Endothelial cell of umbilical vein (primary cell): ENCODE results near the gene JADE1. TPM values are rescaled to one million over a fixed set of nuclear protein-coding genes. Genes with fewer than 3 reads are reported as not detected.

Source experiments
- BruUV-seq: library from RNA; stranded (reverse); fragments of 400-500 nt; replicated peaks from 2 replicates; lab custom pipeline; 2021; lab: Mats Ljungman, UMichigan
- CTCF ChIA-PET: fragments of 300-600, 350-600 bp; sonication (Branson Sonifier 250); formaldehyde crosslinking; loops from one replicate; lab custom pipeline; 2021; ENCODE audit warnings: antibody characterized with exemption, inconsistent platforms; lab: Charles Lee
- POLR2A ChIA-PET: fragments of 300-600, 350-600 bp; sonication (Branson Sonifier 250); formaldehyde crosslinking; loops from one replicate; lab custom pipeline; 2021; ENCODE audit warnings: antibody characterized with exemption, inconsistent platforms; lab: Charles Lee
- DNase-seq: peaks from one replicate; pipeline ENCODE4 v3.0.0-alpha.2; 2011; ENCODE audit warnings: low read depth, low spot score
- FAIRE-seq: peaks from 2 replicates; lab custom pipeline; 2011; peaks lifted over from hg19 to GRCh38; lab: Jason Lieb, UNC
- H2AFZ ChIP-seq: 2 replicates; pipeline ENCODE4 v1.6.0; 2012; ENCODE audit warnings: low read depth, low read length, control low read depth, inconsistent platforms
- H3K27ac ChIP-seq: 2 replicates; pipeline ENCODE4 v1.5.1; 2011; ENCODE audit warnings: low read depth, mild to moderate bottlenecking, control low read depth, low read length, moderate library complexity; ENCODE audit not compliant: insufficient read depth
- H3K27me3 ChIP-seq, 2 experiments: 2 replicates each; pipeline versions ENCODE4 v1.6.0 to v1.6.1; 2011; ENCODE audit warnings: low read length in 2 of 2, mixed read lengths in 1 of 2; ENCODE audit not compliant: control insufficient read depth in 2 of 2, insufficient read depth in 2 of 2
- H3K36me3 ChIP-seq, 2 experiments: 2 replicates in 1 of 2; 3 replicates in 1 of 2; pipeline ENCODE4 v1.5.1; 2011; ENCODE audit warnings: low read length in 2 of 2, mild to moderate bottlenecking in 1 of 2, moderate library complexity in 1 of 2; ENCODE audit not compliant: control insufficient read depth in 2 of 2, insufficient read depth in 2 of 2; ENCODE audit errors: extremely low read depth in 1 of 2
- H3K4me1 ChIP-seq: 3 replicates; pipeline ENCODE4 v1.5.1; 2011; ENCODE audit warnings: mild to moderate bottlenecking, low read length; ENCODE audit not compliant: control insufficient read depth, insufficient read depth; ENCODE audit errors: extremely low read depth
- H3K4me2 ChIP-seq: 2 replicates; pipeline ENCODE4 v1.6.1; 2011; ENCODE audit warnings: low read length, control low read depth, mixed read lengths; ENCODE audit not compliant: insufficient read depth
- H3K4me3 ChIP-seq, 3 experiments: fragments of 200-600 bp in 1 of 3; sonication (generic), shearing (Covaris generic) in 1 of 3; replicated peaks in 1 of 3; 2 replicates each; pipeline ENCODE4 v1.5.1; 2011 to 2016; ENCODE audit warnings: control low read depth in 3 of 3, low read length in 3 of 3, mild to moderate bottlenecking in 2 of 3, inconsistent platforms in 1 of 3, low read depth in 1 of 3, moderate library complexity in 1 of 3; ENCODE audit not compliant: insufficient read depth in 1 of 3
- H3K79me2 ChIP-seq: 2 replicates; pipeline ENCODE4 v1.6.0; 2012; ENCODE audit warnings: low read length, inconsistent platforms; ENCODE audit not compliant: control insufficient read depth, insufficient read depth
- H3K9ac ChIP-seq: replicated peaks from 2 replicates; pipeline ENCODE3; 2011; ENCODE audit warnings: low read length, control low read depth; ENCODE audit not compliant: insufficient read depth; ENCODE audit errors: extremely low read depth
- H3K9me1 ChIP-seq: replicated peaks from 3 replicates; pipeline ENCODE4 v1.6.0; 2011; ENCODE audit warnings: mild to moderate bottlenecking, low read length; ENCODE audit not compliant: control insufficient read depth, insufficient read depth; ENCODE audit errors: extremely low read depth
- H3K9me3 ChIP-seq: replicated peaks from 2 replicates; pipeline ENCODE4 v1.5.1; 2012; ENCODE audit warnings: low read length, inconsistent platforms; ENCODE audit not compliant: control insufficient read depth, insufficient read depth
- H4K20me1 ChIP-seq: replicated peaks from 2 replicates; pipeline ENCODE3; 2011; ENCODE audit warnings: mild to moderate bottlenecking, low read length; ENCODE audit not compliant: control insufficient read depth, insufficient read depth; ENCODE audit errors: extremely low read depth
- CTCF ChIP-seq, 2 donors: IDR thresholded peaks; 1 replicate in 1 of 2; 2 replicates in 1 of 2; pipeline ENCODE4 v1.5.1; 2011; ENCODE audit warnings: low read length in 2 of 2, mild to moderate bottlenecking in 2 of 2, moderate library complexity in 2 of 2, control low read depth in 1 of 2, inconsistent platforms in 1 of 2, low read depth in 1 of 2; ENCODE audit not compliant: insufficient read depth in 1 of 2; ENCODE audit errors: extremely low read depth in 1 of 2
- EZH2 ChIP-seq: IDR thresholded peaks from 2 replicates; pipeline ENCODE4 v1.6.1; 2012; ENCODE audit warnings: borderline replicate concordance, low read depth, mild to moderate bottlenecking, moderate library complexity, low read length, inconsistent platforms; ENCODE audit not compliant: severe bottlenecking
- FOS ChIP-seq: IDR thresholded peaks from 2 replicates; pipeline ENCODE4 v1.6.1; 2011; ENCODE audit warnings: mild to moderate bottlenecking, low read length, moderate library complexity, borderline replicate concordance; ENCODE audit not compliant: insufficient read depth
- GATA2 ChIP-seq: IDR thresholded peaks from 2 replicates; pipeline ENCODE4 v1.7.0; 2011; ENCODE audit warnings: low read depth, mild to moderate bottlenecking, moderate library complexity, mixed read lengths, low read length; ENCODE audit not compliant: insufficient read length, insufficient read depth
- JUN ChIP-seq: IDR thresholded peaks from 2 replicates; pipeline ENCODE4 v1.6.1; 2011; ENCODE audit warnings: borderline replicate concordance, low read depth; ENCODE audit not compliant: insufficient read length, insufficient read depth
- MAX ChIP-seq: IDR thresholded peaks from 2 replicates; pipeline ENCODE4 v1.6.1; 2011; ENCODE audit not compliant: insufficient read depth, insufficient read length
- MYC ChIP-seq: IDR thresholded peaks from one replicate; pipeline ENCODE4 v1.6.1; 2011; ENCODE audit warnings: mild to moderate bottlenecking, low read depth, low read length
- POLR2A ChIP-seq: IDR thresholded peaks from 2 replicates; pipeline ENCODE4 v1.6.1; 2012; ENCODE audit warnings: low read depth, mild to moderate bottlenecking, control low read depth, low read length
- POLR2AphosphoS5 ChIP-seq: IDR thresholded peaks from 2 replicates; pipeline ENCODE4 v1.6.1; 2012; ENCODE audit warnings: low read depth, mild to moderate bottlenecking, control low read depth, low read length, moderate library complexity; ENCODE audit not compliant: insufficient read depth
- dilution Hi-C: fragments of 300-500 bp; cut with MboI; formaldehyde crosslinking; loops from one replicate; pipeline ENCODE4 v1.15.0; 2019; ENCODE audit warnings: low sequenced_read_pairs; ENCODE audit not compliant: extremely low pct_ligation_motif_present
- intact Hi-C: fragments of 100-400 bp; cut with micrococcal nuclease; formaldehyde crosslinking; loops from one replicate; pipeline ENCODE4 v1.10.0; 2022
- polyA plus RNA-seq, 4 experiments: library from polyadenylated mRNA; depleted of rRNA in 3 of 4; stranded (reverse) in 3 of 4; unstranded in 1 of 4; fragments of >200 nt; gene quantifications; 2 replicates each; pipeline versions ENCODE4 v1.2.1 to v1.2.3, GENCODE V29; 2011 to 2012; ENCODE audit warnings: missing spikeins in 1 of 4
- total RNA-seq: library from RNA; stranded (reverse); gene quantifications from 2 replicates; pipeline ENCODE4 v1.2.3, GENCODE V29; 2021

The JADE1 gene
- total and polyA plus RNA-seq, 2 donors (not counting 3 experiments of a cell fraction or from before 2014, with no cell fraction given) = 13.6 to 45.6 TPM

- Histone ChIP-seq H3K9me3 (no peaks in the 10 kb centered on the region), H3K4me1 (no peaks in the 10 kb centered on the region), H3K4me3 (no peak overlapping the region), H2AFZ (no peak overlapping the region), H3K27me3 (peaks cover 0 to 2% of the 10 kb centered on the region in 2 experiments), H3K79me2 (no peaks in the 10 kb centered on the region), H3K4me2 (no peak overlapping the region), H3K9ac (no peak overlapping the region), H3K27ac (no peak overlapping the region), H3K9me1 (no peaks in the 10 kb centered on the region), H4K20me1 (no peaks in the 10 kb centered on the region), H3K36me3 (no peaks in the 10 kb centered on the region)
- intact Hi-C loops (no loop called here), dilution Hi-C loops (no loop called here)
- no peak for FAIRE-seq
- no peak for TF ChIP-seq MAX
- TF ChIP-seq CTCF (IDR thresholded peaks at IDR 0.05; ENCODE audit: extremely low read depth in 1 of 2, insufficient read depth in 1 of 2, low read depth in 1 of 2, low read length in 2 of 2) = no peak
- TF ChIP-seq POLR2A = no peak
- no peak for TF ChIP-seq GATA2
- no peak for TF ChIP-seq EZH2
- no peak for TF ChIP-seq POLR2AphosphoS5
- TF ChIP-seq MYC = no peak
- TF ChIP-seq FOS = no peak
- no peak for TF ChIP-seq JUN
- ChIA-PET CTCF (no interaction called here), POLR2A (no interaction called here)
- DNase-seq = no peak
- no TSS peak for BruUV-seq
Observed at GRCh38 chr4:128766781-128767180, 42.7 kb upstream of the JADE1 start.
